GOT3 (cell line): ENCODE measurements around the gene RSRC1.
A peak's percentile ranks its signal among the peaks of the same experiment; 100 is the strongest.
"Not testable (repeated sequence)": the region's sequence is repeated elsewhere in the genome, so short reads cannot be mapped to it uniquely, and the experiment has no call there.

Experiments used
- DNase-seq: peaks from one replicate; lab custom pipeline; 2025; ENCODE audit warnings: mixed read lengths; lab: John Stamatoyannopoulos, UW

The RSRC1 gene

GRCh38 chr3:158109804-158110657, at the start of gene RSRC1:
TSS of gene RSRC1 (plus strand) at chr3:158110089. CDS start at chr3:158122105, 12,016 bp downstream.
- DNase-seq, result peak; percentile 76

- not testable (repeated sequence) for DNase-seq
Observed at GRCh38 chr3:158065574-158065973, 44.3 kb upstream of the RSRC1 start.

GRCh38 chr3:158072790-158073189, 37.1 kb upstream of the RSRC1 start:
- DNase-seq, result no peak

- DNase-seq, result no peak
Observed at GRCh38 chr3:158074591-158074990, 35.3 kb upstream of the RSRC1 start.

- no peak for DNase-seq
Observed at GRCh38 chr3:158079599-158079998, 30.3 kb upstream of the RSRC1 start.

- DNase-seq, result no peak
Observed at GRCh38 chr3:158084651-158085050, 25.2 kb upstream of the RSRC1 start.

- no peak for DNase-seq
Observed at GRCh38 chr3:158085358-158085757, 24.5 kb upstream of the RSRC1 start.

- DNase-seq, result no peak
Observed at GRCh38 chr3:158085931-158086330, 24.0 kb upstream of the RSRC1 start.

- no peak for DNase-seq
Observed at GRCh38 chr3:158086361-158086760, 23.5 kb upstream of the RSRC1 start.

GRCh38 chr3:158086776-158087175, 23.1 kb upstream of the RSRC1 start:
- no peak for DNase-seq

- no peak for DNase-seq
Observed at GRCh38 chr3:158091531-158091930, 18.4 kb upstream of the RSRC1 start.

GRCh38 chr3:158093526-158093925, 16.4 kb upstream of the RSRC1 start:
- no peak for DNase-seq

GRCh38 chr3:158094235-158095110, 15.4 kb upstream of the RSRC1 start:
- DNase-seq, result no peak

- DNase-seq, result no peak
Observed at GRCh38 chr3:158095111-158095813, 14.6 kb upstream of the RSRC1 start.

- no peak for DNase-seq
Observed at GRCh38 chr3:158095814-158096704, 13.8 kb upstream of the RSRC1 start.

GRCh38 chr3:158097081-158097592, 12.8 kb upstream of the RSRC1 start:
- DNase-seq, result no peak

GRCh38 chr3:158097593-158098308, 12.1 kb upstream of the RSRC1 start:
- DNase-seq, result no peak

GRCh38 chr3:158098309-158098639, 11.6 kb upstream of the RSRC1 start:
- DNase-seq, result no peak

GRCh38 chr3:158098834-158099424, 11.0 kb upstream of the RSRC1 start:
- DNase-seq, result no peak

GRCh38 chr3:158100681-158101080, 9.2 kb upstream of the RSRC1 start:
- DNase-seq, result no peak
